HepG2 (cell line): ENCODE results near the gene CNTRL. TPM values are rescaled to one million over a fixed set of nuclear protein-coding genes. Genes with fewer than 3 reads are reported as not detected.

Experiments
- ATAC-seq: fragments of 200-7000 bp; cut with Tn5 transposase; 3 replicates; pipeline ENCODE4 v1.9.1; 2020; ENCODE audit warnings: mild to moderate bottlenecking, moderate library complexity
- BruUV-seq: library from RNA; stranded (reverse); fragments of 400-500 nt; replicated peaks from 2 replicates; lab custom pipeline; 2021; lab: Mats Ljungman, UMichigan
- CTCF ChIA-PET: fragments of 300-600 bp; formaldehyde crosslinking; extraction: SDS; loops from one replicate; lab custom pipeline; 2021; ENCODE audit warnings: low total read pairs, inconsistent platforms, low intra/inter-chr PET ratio; lab: Yijun Ruan, JAX
- POLR2A ChIA-PET: fragments of 350-600 bp; sonication (Branson Sonifier 250); formaldehyde crosslinking; loops from one replicate; lab custom pipeline; 2020; ENCODE audit warnings: antibody characterized with exemption, inconsistent platforms; lab: Yijun Ruan, JAX
- DNase-seq: peaks from one replicate; pipeline ENCODE4 v3.0.0-alpha.2; 2015; ENCODE audit warnings: low spot score
- FAIRE-seq: peaks from 3 replicates; lab custom pipeline; 2011; peaks lifted over from hg19 to GRCh38; lab: Jason Lieb, UNC
- H2AFZ ChIP-seq: one replicate; pipeline ENCODE4 v1.6.1; 2011; ENCODE audit warnings: low read length, inconsistent platforms
- H3K27ac ChIP-seq: fragments of 300-600 bp; 3 replicates; pipeline ENCODE4 v1.8.0; 2011; ENCODE audit warnings: mixed run types, mild to moderate bottlenecking, mixed read lengths, low read length, inconsistent platforms; ENCODE audit not compliant: insufficient read depth; ENCODE audit errors: extremely low read length
- H3K27me3 ChIP-seq, 2 experiments: fragments of 200-600 bp in 1 of 2; 2 replicates in 1 of 2; 3 replicates in 1 of 2; pipeline versions ENCODE4 v1.6.0 to v1.8.0; 2011; ENCODE audit warnings: low read length in 2 of 2, mild to moderate bottlenecking in 2 of 2, moderate library complexity in 2 of 2, inconsistent platforms in 1 of 2; ENCODE audit not compliant: insufficient read depth in 2 of 2, control insufficient read depth in 1 of 2
- H3K36me3 ChIP-seq, 2 experiments: fragments of 200-600 bp in 1 of 2; replicated peaks in 1 of 2; 2 replicates in 1 of 2; 3 replicates in 1 of 2; pipeline versions ENCODE4 v1.5.1 to v1.8.0; 2011; ENCODE audit warnings: low read length in 2 of 2, inconsistent platforms in 1 of 2; ENCODE audit not compliant: insufficient read depth in 2 of 2, control insufficient read depth in 1 of 2
- H3K4me1 ChIP-seq: 2 replicates; pipeline ENCODE4 v1.5.1; 2012; ENCODE audit warnings: low read length, inconsistent platforms; ENCODE audit not compliant: insufficient read depth
- H3K4me2 ChIP-seq: 2 replicates; pipeline ENCODE4 v1.6.0; 2011; ENCODE audit warnings: low read depth, low read length, inconsistent platforms
- H3K4me3 ChIP-seq, 3 experiments: fragments of 200-600 bp in 1 of 3; sonication (generic), shearing (Covaris generic) in 1 of 3; replicated peaks in 1 of 3; 2 replicates each; pipeline ENCODE4 v1.5.1; 2011 to 2016; ENCODE audit warnings: low read length in 3 of 3, inconsistent platforms in 2 of 3, low read depth in 2 of 3, mild to moderate bottlenecking in 2 of 3, control low read depth in 1 of 3, mixed read lengths in 1 of 3; ENCODE audit not compliant: insufficient read depth in 1 of 3
- H3K79me2 ChIP-seq: one replicate; pipeline ENCODE4 v1.6.1; 2011; ENCODE audit warnings: low read length, inconsistent platforms; ENCODE audit not compliant: insufficient read depth
- H3K9ac ChIP-seq: 2 replicates; pipeline ENCODE4 v1.6.0; 2011; ENCODE audit warnings: mild to moderate bottlenecking, low read depth, low read length, inconsistent platforms; ENCODE audit not compliant: insufficient read depth
- H3K9me3 ChIP-seq: 2 replicates; pipeline ENCODE4 v1.5.1; 2012; ENCODE audit warnings: mild to moderate bottlenecking, low read length
- H4K20me1 ChIP-seq: 2 replicates; pipeline ENCODE4 v1.6.0; 2011; ENCODE audit warnings: inconsistent platforms, mild to moderate bottlenecking, low read length, moderate library complexity; ENCODE audit not compliant: insufficient read depth
- AGO2 ChIP-seq: fragments of 200-400 bp; formaldehyde crosslinking; optimal IDR thresholded peaks from 2 replicates; pipeline ENCODE3; 2017; ENCODE audit warnings: mild to moderate bottlenecking, low read depth, low read length, moderate library complexity
- CBX2 ChIP-seq, 2 experiments: fragments of 200-600 bp in 1 of 2; sonication (generic); formaldehyde crosslinking in 1 of 2; IDR thresholded peaks; 2 replicates each; pipeline versions ENCODE4 v1.7.0 to v1.8.1; 2018 to 2022; ENCODE audit warnings: low read depth in 2 of 2, low read length in 1 of 2, mild to moderate bottlenecking in 1 of 2, missing genetic modification reagents in 1 of 2
- CBX5 ChIP-seq: sonication (generic); formaldehyde crosslinking; IDR thresholded peaks from 2 replicates; pipeline ENCODE4 v1.4.0; 2020; ENCODE audit warnings: missing genetic modification reagents, borderline replicate concordance
- JUNB ChIP-seq: sonication (generic); formaldehyde crosslinking; IDR thresholded peaks from 2 replicates; pipeline ENCODE4 v1.8.0; 2022; ENCODE audit warnings: missing genetic modification reagents, mild to moderate bottlenecking, borderline replicate concordance
- KLF13 ChIP-seq: sonication (generic); formaldehyde crosslinking; IDR thresholded peaks from 2 replicates; pipeline ENCODE4 v1.4.0; 2020; ENCODE audit warnings: mild to moderate bottlenecking, missing genetic modification reagents
- MYPOP ChIP-seq: sonication (generic); formaldehyde crosslinking; IDR thresholded peaks from 2 replicates; pipeline ENCODE4 v1.8.1; 2023; ENCODE audit warnings: mild to moderate bottlenecking, moderate library complexity, missing genetic modification reagents
- NKX3-1 ChIP-seq: sonication (generic); formaldehyde crosslinking; IDR thresholded peaks from 2 replicates; pipeline ENCODE4 v1.5.0; 2020; ENCODE audit warnings: missing genetic modification reagents
- RBM22 ChIP-seq: fragments of 200-400 bp; formaldehyde crosslinking; optimal IDR thresholded peaks from 2 replicates; pipeline ENCODE3; 2017; ENCODE audit warnings: mild to moderate bottlenecking, low read length, moderate library complexity
- SNAPC2 ChIP-seq: sonication (generic); formaldehyde crosslinking; IDR thresholded peaks from 2 replicates; pipeline ENCODE4 v1.8.1; 2022; ENCODE audit warnings: mild to moderate bottlenecking, missing genetic modification reagents
- THAP11 ChIP-seq: IDR thresholded peaks from 2 replicates; pipeline ENCODE4 v1.6.1; 2016; ENCODE audit warnings: missing biosample characterization, missing genetic modification reagents
- ZFP41 ChIP-seq: sonication (generic); formaldehyde crosslinking; IDR thresholded peaks from 2 replicates; pipeline ENCODE4 v1.4.0; 2020; ENCODE audit warnings: mild to moderate bottlenecking, missing genetic modification reagents, borderline replicate concordance
- ZMYM3 ChIP-seq: sonication (generic); formaldehyde crosslinking; IDR thresholded peaks from 2 replicates; pipeline ENCODE4 v1.5.1; 2020; ENCODE audit warnings: mild to moderate bottlenecking, missing genetic modification reagents
- ZNF121 ChIP-seq: sonication (generic); formaldehyde crosslinking; IDR thresholded peaks from 2 replicates; pipeline ENCODE4 v1.5.0; 2020; ENCODE audit warnings: mild to moderate bottlenecking, missing genetic modification reagents
- ZNF329 ChIP-seq: sonication (generic); formaldehyde crosslinking; IDR thresholded peaks from 2 replicates; pipeline ENCODE4 v1.9.0; 2021; ENCODE audit warnings: low read depth, mild to moderate bottlenecking, missing genetic modification reagents
- ZNF772 ChIP-seq: sonication (generic); formaldehyde crosslinking; IDR thresholded peaks from 2 replicates; pipeline ENCODE4 v1.5.0; 2020; ENCODE audit warnings: mild to moderate bottlenecking, missing genetic modification reagents
- WGBS: methylation state at CpG from one replicate; pipeline ENCODE4 v1.1.6; 2017; ENCODE audit warnings: low lambda C conversion rate; 5-methylcytosine and 5-hydroxymethylcytosine counted together
- in situ Hi-C: cut with HindIII; loops from 2 replicates; pipeline ENCODE4 v1.10.0; 2017; ENCODE audit warnings: low pct_unique_long_range_greater_than_20kb; ENCODE audit not compliant: extremely low pct_ligation_motif_present
- intact Hi-C: fragments of 100-400 bp; cut with micrococcal nuclease; formaldehyde crosslinking; loops from one replicate; pipeline ENCODE4 v1.10.0; 2022; ENCODE audit not compliant: unreplicated experiment
- polyA plus RNA-seq, 8 experiments: library from polyadenylated mRNA; depleted of rRNA in 3 of 8; stranded (reverse) in 7 of 8; unstranded in 1 of 8; fragments of >200 nt; fragmentation: Illumina TruSeq in 4 of 8; extraction: Trizol in 4 of 8; gene quantifications; 2 replicates each; pipeline versions ENCODE4 v1.2.1 to v1.2.3, GENCODE V29; 2011 to 2016; ENCODE audit warnings: low read depth in 4 of 8, missing spikeins in 1 of 8, mixed read lengths in 1 of 8; ENCODE audit not compliant: insufficient read depth in 1 of 8
- total RNA-seq, 5 experiments: library from RNA; depleted of rRNA; stranded (reverse); fragments of >200 nt; fragmentation: Illumina TruSeq; extraction: Trizol; gene quantifications; 2 replicates each; pipeline ENCODE4 v1.2.3, GENCODE V29; 2016; ENCODE audit warnings: low read depth in 1 of 5
- TF ChIP-seq, protein P1 (sequence below): sonication (generic); formaldehyde crosslinking; IDR thresholded peaks from 2 replicates; pipeline ENCODE4 v1.4.0; 2020; ENCODE audit warnings: mild to moderate bottlenecking, missing genetic modification reagents
- TF ChIP-seq, protein P2 (sequence below): IDR thresholded peaks from 2 replicates; pipeline ENCODE4 v1.6.1; 2016; ENCODE audit warnings: low read depth, missing genetic modification reagents, missing compliant biosample characterization

The CNTRL gene
- total and polyA plus RNA-seq, 2 of the 13 experiments (the other 11 are each of a cell fraction or from before 2014, with no cell fraction given), result 7.5 to 11.8 TPM

DNA sequence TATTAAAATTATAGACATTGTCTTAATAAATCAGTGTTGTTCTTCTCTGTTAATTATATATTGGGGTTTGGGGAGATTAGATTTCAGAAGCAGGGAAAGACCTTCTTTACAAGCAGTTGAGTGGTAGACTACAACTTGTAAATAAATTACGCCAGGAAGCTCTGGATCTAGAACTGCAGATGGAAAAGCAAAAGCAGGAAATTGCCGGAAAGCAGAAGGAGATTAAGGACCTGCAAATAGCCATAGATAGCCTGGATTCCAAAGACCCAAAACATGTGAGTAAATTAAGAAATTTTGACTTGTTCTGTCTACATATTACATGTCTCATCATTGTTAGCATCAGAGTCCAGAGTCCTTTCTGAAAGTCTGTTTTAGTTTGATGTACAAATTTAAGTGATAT is 43.5 kb downstream of the CNTRL start:
- Histone ChIP-seq H3K4me3 (no peak overlapping the region), H4K20me1 (no peaks in the 10 kb centered on the region), H2AFZ (no peak overlapping the region), H3K9ac (no peak overlapping the region), H3K4me1 (peaks cover 11% of the 10 kb centered on the region), H3K79me2 (no peaks in the 10 kb centered on the region), H3K4me2 (no peak overlapping the region), H3K9me3 (no peaks in the 10 kb centered on the region), H3K27ac (no peak overlapping the region), H3K36me3 (no peaks in the 10 kb centered on the region), H3K27me3 (no peaks in the 10 kb centered on the region)
- no peak for FAIRE-seq
- POLR2A ChIA-PET, result no interaction called here
- WGBS, result 100% methylated on average over 2 of the region's 2 CpGs
- CTCF ChIA-PET, result no interaction called here
- ATAC-seq, result no peak
- intact Hi-C loops (no loop called here), in situ Hi-C loops (no loop called here)
- no TSS peak for BruUV-seq
- no peak for DNase-seq
- no peak for TF ChIP-seq KLF13
- TF ChIP-seq SNAPC2 (CRISPR knock-in tag), result no peak
- TF ChIP-seq ZNF772 (CRISPR knock-in tag), result no peak
- TF ChIP-seq AGO2, result no peak
- TF ChIP-seq ZNF121 (CRISPR knock-in tag), result no peak
- TF ChIP-seq CBX2 (IDR thresholded peaks at IDR 0.05; ENCODE audit: low read depth, low read length), result no peak
- no peak for TF ChIP-seq CBX2 (CRISPR knock-in tag; IDR thresholded peaks at IDR 0.05; ENCODE audit: low read depth)
- TF ChIP-seq MYPOP, result no peak
- TF ChIP-seq, protein P1, sequence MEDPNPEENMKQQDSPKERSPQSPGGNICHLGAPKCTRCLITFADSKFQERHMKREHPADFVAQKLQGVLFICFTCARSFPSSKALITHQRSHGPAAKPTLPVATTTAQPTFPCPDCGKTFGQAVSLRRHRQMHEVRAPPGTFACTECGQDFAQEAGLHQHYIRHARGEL, result no peak
- TF ChIP-seq ZFP41 (CRISPR knock-in tag), result no peak
- no peak for TF ChIP-seq JUNB (CRISPR knock-in tag)
- TF ChIP-seq, protein P2, sequence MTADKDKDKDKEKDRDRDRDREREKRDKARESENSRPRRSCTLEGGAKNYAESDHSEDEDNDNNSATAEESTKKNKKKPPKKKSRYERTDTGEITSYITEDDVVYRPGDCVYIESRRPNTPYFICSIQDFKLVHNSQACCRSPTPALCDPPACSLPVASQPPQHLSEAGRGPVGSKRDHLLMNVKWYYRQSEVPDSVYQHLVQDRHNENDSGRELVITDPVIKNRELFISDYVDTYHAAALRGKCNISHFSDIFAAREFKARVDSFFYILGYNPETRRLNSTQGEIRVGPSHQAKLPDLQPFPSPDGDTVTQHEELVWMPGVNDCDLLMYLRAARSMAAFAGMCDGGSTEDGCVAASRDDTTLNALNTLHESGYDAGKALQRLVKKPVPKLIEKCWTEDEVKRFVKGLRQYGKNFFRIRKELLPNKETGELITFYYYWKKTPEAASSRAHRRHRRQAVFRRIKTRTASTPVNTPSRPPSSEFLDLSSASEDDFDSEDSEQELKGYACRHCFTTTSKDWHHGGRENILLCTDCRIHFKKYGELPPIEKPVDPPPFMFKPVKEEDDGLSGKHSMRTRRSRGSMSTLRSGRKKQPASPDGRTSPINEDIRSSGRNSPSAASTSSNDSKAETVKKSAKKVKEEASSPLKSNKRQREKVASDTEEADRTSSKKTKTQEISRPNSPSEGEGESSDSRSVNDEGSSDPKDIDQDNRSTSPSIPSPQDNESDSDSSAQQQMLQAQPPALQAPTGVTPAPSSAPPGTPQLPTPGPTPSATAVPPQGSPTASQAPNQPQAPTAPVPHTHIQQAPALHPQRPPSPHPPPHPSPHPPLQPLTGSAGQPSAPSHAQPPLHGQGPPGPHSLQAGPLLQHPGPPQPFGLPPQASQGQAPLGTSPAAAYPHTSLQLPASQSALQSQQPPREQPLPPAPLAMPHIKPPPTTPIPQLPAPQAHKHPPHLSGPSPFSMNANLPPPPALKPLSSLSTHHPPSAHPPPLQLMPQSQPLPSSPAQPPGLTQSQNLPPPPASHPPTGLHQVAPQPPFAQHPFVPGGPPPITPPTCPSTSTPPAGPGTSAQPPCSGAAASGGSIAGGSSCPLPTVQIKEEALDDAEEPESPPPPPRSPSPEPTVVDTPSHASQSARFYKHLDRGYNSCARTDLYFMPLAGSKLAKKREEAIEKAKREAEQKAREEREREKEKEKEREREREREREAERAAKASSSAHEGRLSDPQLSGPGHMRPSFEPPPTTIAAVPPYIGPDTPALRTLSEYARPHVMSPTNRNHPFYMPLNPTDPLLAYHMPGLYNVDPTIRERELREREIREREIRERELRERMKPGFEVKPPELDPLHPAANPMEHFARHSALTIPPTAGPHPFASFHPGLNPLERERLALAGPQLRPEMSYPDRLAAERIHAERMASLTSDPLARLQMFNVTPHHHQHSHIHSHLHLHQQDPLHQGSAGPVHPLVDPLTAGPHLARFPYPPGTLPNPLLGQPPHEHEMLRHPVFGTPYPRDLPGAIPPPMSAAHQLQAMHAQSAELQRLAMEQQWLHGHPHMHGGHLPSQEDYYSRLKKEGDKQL (CRISPR knock-in tag), result no peak
- TF ChIP-seq RBM22, result no peak
- no peak for TF ChIP-seq NKX3-1
- no peak for TF ChIP-seq CBX5 (CRISPR knock-in tag)
- TF ChIP-seq ZMYM3, result no peak
- no peak for TF ChIP-seq THAP11 (CRISPR knock-in tag)
- TF ChIP-seq ZNF329 (CRISPR knock-in tag), result no peak
